GM21786 (cell line): Measurements from ENCODE around the gene IL1A.
A peak's percentile ranks its signal among the peaks of the same experiment; 100 is the strongest.

Experiments used
- ATAC-seq: cut with Tn5 transposase; IDR thresholded peaks from one replicate; pipeline ENCODE4 v1.9.1; 2021; ENCODE audit not compliant: unreplicated experiment

IL1A gene

DNA sequence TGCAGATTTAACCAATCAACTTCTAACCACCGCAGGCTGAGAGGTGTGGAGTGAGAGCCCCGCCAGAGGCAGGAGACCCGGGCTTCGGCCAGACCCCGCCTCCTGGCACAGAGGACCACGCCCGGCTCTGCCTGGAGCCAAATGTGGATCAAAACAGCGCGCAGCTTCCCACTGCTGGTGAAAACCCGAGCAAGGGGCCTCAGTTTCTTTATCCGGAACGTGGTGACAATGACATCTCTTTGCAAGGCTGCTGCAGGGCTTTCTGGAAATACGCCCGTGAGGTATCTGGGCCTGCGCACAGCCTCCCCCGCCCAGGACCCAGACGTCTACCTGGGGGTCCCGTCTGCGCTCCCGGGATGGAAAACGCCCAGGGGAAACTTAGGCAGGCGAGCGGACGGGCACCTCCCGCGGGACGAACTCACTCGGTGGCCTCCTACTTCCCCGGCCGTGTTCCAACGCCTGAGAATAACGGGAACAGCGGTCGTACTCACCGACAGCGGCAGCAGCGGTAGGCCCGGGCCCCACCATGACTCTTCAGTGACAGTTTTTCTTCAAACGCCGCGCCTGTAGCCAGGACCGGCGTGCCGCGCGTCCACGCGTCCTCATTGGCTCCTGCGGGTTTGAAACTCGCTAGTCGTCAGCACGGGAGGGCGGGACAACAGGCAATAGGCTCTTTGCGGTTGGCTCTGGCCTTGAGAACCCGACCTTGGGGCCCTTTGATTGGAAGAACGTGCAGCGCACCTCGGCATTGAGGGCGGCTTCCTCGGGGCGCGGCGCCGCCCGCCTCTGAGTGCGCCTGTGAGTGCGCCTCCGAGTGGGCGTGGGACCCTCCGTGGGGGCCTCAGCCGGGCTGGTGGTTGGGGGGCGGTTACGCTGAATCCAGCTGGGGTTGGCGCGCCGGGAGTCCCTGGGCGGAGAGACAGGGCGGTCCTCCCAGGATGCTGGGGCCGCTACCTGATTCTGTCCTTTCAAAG lies 19.9 kb downstream of the IL1A start, which contains the start of gene CKAP2L:
Gene CKAP2L, minus strand, starts transcription at position 539 of the 974 bp plus-strand sequence. Its CDS starts 11 bp downstream, at position 528.
- peak; percentile 98 for ATAC-seq

DNA sequence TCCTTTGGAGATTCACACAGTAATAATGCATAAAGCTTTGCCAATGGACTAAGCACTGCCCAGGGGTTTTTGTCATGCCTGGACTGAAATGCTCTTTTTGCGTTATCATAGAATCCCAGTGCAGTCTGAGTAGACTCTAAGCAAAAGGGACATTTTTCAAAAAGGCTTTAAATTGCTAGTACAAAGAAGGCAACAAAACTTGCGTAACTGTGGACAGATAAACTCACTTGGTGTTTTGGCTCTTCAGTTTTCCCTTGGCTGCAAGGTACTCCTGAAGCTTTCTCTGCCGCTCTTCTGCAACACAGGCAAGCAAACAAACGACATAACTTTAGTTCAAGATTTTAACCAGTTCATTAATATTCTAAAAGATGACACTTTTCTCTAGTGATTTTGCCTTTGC lies 22.0 kb downstream of the IL1A start:
- no peak for ATAC-seq

DNA sequence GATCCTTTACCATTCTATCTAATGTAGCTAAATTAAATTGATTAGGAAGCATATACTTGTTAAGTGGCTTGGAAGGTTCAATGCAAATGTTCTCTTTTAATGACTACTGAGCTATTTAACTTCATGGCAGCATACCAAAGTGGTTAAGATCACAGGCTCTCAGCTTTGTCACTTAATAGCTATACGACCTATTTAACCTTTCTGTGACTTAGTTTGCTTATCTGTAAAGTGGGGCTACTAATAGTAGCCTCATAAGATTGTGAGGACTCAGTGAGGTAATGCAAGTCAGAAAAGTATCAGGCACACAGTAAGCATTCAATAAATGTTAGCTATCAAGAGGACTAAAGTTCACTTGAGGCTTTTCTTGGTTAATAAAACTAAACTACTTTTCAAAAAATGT lies 24.1 kb downstream of the IL1A start:
- ATAC-seq: no peak

DNA sequence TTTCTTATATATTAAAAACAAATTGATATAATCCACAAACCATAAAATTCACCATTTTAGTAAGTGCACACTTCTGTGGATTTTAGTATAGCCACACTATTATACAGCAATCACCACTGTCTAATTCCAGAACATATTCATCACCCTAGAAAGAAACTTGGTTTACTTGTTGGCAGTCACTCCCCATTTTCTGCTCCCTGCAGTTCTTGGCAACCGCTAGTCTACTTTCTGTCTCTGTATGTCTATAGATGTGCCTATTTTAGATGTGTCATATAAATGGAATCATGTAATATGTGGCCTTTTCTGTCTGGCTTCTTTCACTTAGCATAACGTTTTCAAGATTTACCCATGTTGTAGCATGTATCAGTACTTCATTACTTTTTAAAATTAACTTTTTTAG lies 25.6 kb downstream of the IL1A start:
- no peak for ATAC-seq

DNA sequence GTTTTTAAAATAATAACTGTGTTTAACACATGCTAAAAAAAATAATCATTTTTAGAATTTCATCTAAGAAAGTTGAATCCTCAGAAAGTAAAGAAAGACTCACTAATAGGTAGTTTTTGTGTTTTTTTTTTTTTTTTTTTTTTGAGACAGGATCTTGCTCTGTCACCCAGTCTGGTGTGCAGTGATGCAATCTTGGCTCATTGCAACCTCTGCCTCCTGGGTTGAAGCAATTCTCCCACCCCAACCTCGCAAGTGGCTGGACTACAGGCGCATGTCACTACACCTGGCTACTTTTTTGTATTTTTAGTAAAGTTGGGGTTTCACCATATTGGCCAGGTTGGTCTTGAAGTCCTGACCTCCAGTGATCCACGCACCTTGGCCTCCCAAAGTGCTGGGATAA lies 27.0 kb downstream of the IL1A start:
- ATAC-seq: no peak

DNA sequence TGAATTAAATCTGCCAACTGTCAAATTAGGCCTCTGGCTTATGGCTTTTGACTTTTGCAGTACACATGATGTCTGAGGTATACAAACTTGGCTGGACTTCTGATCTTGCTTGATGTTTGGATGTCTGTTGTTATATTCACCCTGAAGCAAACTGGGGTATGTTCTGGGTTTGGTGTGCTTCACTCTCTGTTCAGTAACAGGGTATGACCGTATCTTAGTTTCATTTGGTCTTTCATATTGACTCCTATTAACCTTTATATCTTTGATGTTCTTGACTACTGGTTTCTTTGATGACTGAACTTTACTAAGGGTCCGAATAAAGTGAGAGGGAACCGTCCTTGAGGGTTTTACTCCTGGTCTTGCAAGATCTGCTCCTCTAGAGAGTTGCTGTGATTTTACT lies 28.1 kb downstream of the IL1A start:
- ATAC-seq: no peak

DNA sequence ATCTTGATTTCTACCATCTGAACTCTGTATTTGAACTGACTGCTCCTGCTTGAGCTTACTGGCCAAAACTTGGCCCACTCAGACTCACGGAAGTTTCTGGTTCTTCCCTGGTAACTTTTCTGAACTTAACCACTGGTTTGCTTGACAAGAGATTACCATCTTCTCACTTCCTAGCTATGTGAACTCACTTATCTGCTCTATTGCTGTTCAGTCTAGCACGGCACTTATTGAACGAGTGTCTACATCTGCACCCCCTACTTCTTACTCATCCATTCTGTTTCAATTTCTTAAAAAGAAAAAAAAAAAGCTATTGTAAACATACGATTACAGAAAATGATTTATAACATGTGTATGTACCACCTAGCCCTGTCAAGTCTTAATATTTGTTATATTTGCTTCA lies 28.8 kb downstream of the IL1A start:
- ATAC-seq: no peak

DNA sequence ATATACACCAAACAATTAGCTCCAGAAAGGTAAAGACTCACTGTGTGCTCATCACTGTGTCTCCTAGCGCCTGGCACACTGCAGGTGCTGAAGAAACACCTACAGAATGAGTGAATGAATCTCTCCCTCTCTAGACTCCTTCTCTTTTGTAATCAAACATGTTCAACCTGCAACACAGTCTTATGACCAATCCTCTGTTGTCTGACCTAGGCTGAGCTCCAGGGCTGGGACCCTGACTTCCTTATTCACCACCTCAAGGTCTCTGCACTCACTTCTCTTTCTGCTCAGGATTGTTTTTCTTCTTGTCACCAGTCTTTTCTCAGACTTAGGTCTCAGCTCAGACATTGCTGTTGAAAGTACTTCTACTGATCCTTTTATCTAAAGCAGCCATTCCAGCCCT lies 29.7 kb downstream of the IL1A start:
- no peak for ATAC-seq

DNA sequence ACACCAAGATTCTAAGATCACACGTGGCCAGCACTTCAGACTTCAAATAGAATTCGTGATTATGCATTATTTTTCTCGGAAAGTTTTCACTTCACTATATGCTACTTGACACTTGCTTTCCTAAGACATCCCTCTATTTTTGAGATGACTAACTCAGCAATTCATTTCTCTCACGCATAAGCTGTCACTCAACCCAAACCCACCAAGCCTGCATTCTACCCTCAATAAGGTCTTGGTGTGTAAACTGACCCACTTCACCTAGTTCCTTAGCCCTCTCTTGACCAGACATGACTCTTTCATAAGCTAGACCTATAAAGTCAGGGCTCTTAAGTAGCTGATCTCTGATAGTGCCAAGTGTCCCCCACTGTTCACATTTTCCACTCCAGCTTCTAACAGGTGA lies 31.6 kb downstream of the IL1A start:
- ATAC-seq: no peak

DNA sequence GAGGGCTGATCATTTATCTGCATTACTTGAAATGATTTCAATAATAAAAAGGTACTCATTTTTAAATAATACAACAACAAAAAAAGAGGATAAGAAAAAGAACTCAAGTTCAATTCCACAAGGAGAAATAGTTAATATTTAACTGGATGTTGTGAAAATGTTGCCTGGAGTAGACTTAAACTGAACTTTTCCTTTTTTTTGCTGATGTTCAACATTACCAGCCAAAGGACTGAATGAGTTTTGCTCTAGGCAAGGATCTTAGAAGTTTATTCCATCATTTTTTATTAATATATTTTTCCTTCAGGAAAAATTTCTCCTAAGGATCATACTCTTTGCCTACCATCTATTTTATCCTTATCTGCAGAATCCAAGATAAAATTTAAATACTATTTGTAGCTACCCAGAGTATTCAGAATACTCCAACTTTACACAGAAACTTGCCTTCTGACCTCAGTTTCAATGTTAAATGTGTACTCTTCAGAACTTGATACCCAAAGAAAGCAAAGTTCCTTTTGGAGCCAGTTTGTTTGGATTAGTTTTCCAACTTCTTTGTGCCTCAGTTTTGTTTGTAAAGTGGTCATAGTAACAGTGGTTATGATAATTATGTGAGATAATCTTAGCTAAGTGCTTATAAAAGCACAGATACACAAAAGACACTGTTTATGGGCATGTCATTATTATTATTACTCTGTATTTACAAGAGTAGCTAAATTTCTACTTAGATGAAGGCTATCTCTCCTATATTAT lies 32.7 kb downstream of the IL1A start:
- ATAC-seq: no peak

DNA sequence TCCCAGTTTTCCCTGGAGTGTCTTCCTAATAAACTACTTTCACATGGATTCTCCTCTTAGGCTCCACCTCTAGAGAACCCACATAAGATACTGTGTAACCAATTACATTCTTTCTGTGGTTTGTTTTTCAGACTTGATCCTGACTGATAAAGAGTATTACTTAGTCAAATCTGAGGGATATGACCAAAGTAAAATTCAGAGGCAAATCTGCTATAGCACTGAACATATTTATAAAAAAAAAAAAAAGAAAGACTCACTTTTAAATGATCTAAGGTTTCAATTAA lies 33.8 kb downstream of the IL1A start:
- ATAC-seq: no peak

DNA sequence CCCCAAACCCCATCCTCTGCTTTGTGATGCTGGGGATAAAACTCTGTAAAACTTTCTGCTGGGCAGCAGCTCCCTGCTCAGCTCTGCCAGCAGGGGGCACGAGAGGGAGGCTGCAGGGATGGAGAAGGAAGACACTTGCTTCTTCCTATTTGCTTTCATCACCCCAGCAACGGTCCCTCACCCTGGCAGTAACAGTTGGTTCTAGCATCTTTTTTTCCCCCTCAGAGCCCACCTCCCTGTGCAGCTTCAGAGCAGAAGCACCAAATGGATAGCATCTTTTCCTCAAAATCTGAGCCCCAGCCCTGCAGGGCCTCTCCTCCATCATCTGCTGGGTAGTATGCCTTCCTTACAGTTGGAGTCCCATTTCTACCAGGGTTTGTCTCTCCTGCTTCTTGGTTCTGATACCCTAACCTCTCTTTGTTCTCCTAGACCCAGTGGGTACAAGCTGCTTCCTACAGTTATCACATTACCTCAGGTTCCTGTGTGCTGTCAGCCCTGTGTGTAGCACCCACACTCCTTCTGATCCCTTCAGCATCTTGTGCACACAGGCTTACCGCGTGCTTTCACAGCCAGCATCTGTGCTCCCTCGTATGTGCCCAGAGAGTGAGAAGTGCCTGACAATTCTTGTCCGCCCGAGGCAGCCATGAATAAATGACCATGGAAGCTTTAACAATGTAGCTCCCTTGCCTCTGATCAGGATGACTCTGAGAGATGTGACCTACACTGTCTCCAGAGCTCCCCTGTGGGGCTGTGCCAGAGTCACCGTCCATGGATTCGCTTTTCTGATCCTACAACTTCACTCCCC lies 34.3 kb downstream of the IL1A start:
- no peak for ATAC-seq

DNA sequence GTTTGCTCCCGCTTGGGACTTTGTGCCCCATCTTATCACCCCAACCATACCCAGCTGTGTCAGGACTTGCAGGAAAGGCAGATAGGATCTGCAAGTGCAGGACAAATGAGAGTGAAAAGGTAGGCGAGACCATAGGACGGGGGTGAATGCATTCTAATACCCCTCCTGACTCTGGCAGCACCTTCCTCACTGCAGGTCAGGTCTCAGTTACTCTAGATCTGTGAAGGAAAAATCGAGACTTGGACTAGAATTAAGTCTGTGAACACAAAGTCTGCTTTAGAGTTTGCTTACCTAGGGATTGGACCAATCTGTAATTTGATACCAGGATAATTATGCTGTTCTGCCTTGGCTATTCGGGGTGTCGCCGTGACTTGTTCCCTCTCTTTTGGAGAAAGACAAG lies 43.8 kb downstream of the IL1A start:
- ATAC-seq: no peak

DNA sequence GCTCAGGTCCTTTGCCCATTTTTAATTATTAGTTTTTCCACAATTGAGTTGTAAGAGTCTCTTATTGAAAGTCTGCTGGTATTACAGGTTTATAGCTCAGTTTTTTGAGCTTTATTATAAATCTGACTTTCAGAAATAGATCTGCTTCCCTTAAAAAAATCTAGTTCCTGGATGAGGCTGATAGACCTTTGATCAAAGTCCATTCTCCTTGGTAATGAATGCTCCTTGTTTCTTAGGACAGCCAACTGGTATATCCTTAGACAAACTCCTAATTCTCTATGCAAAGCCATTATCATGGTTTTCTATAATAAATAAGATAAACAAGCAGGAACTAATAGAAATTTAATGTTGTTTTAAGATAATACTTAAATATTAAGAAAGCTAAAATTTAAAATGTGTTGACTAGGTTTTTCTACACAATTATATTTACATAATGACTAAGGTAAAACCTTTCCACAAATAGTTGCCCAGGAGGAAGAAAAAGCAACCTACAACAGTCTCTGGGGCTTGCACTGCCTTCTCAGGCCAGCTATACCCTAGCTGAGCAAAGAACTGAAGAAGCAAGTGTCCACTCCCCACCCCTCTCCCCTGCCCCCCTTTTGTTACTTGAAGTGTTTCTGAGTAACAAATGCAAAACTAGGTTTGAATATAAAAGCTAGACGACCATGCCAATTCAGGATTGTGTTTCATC lies 46.6 kb downstream of the IL1A start:
- no peak for ATAC-seq

DNA sequence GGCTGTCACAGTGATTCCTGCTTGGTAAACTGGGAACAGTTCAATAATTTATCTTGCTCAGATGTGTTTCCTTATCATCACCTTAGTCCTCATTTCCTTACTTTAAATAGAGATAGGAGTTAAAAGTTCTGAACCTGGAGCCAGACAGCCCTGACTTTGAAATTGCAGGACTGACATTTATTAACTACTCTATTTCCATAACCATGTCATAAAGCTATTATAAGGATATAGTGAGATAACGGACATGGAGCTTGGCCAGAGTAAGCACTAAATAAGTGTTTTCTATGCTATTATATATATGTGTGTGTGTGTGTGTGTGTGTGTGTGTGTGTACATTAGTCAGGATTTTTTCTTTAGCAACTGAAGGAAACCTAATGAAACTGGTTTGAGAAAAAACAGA lies 50.4 kb downstream of the IL1A start:
- no peak for ATAC-seq

DNA sequence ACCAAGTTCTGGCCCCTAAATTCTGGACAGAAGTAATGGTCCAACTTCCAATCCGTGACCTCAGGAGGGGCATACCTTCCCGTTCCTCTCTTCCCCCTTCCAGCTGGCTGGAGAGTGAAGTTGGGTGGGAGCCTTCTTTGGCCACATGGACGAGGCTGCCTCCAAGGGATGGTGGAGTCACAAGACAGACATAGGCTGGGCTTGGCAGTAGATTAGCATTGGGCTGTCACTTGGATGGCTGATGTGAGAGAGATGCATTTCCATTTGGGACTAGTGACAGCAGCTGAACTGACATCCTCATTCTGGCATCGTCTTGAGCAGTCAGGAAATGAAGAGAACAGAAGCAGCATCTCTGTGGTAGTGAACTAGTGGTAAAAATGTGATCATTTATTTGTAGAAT lies 50.8 kb downstream of the IL1A start:
- ATAC-seq: no peak

DNA sequence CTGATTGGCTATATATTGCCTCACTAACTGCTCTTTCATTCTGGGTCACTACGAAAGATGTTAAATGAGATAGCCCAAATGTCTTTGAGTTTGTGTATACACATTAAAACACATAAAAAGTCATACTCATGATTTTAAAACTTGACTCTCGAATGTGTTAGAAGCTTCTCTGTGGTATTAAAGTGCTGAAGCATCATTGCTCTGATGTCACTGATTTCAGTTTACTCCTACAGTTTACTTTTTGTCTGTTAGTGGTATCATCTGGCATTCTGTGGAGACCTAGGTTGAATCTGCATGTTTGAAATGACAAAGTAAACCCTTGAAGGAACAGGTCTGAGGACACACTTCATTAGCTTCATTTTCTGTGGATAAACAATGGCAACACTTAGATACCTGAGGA lies 52.8 kb downstream of the IL1A start:
- no peak for ATAC-seq

DNA sequence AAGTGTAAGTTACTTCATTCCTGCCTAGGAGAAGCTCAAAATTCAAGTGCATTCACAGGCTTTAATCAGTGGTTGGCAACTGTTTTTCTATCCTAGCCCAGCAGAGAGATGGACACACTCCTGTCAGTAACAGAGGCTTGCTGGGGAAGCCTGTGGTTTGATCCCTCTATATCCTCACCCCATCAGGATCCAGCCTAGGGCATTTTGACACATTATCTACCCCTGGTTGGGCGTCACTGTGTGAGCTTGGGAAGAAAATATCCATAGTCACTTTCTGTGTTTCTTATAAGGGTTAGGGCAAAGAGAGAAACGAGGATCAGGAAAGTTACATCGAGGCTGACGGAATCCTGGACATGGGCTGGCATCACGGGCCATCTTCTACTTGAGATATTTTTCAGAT lies 53.5 kb downstream of the IL1A start:
- no peak for ATAC-seq

DNA sequence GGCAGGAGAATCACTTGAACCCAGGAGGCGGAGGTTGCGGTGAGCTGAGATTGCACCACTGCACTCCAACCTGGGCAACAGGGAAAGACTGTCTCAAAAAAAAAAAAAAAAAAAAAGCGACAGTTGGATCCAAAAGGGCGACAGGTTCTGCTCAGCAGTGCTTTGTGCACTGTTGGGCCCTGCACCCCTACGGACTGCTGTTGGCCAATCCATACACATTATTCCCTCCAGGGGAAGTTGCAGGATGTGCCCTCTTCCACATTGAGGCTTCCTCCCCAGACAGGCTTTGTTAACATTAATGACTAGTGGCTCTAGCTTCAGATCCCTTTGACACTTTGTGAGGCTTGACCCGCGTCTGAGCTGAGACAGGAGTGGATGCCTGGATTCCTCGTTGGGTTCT lies 54.1 kb downstream of the IL1A start:
- no peak for ATAC-seq

DNA sequence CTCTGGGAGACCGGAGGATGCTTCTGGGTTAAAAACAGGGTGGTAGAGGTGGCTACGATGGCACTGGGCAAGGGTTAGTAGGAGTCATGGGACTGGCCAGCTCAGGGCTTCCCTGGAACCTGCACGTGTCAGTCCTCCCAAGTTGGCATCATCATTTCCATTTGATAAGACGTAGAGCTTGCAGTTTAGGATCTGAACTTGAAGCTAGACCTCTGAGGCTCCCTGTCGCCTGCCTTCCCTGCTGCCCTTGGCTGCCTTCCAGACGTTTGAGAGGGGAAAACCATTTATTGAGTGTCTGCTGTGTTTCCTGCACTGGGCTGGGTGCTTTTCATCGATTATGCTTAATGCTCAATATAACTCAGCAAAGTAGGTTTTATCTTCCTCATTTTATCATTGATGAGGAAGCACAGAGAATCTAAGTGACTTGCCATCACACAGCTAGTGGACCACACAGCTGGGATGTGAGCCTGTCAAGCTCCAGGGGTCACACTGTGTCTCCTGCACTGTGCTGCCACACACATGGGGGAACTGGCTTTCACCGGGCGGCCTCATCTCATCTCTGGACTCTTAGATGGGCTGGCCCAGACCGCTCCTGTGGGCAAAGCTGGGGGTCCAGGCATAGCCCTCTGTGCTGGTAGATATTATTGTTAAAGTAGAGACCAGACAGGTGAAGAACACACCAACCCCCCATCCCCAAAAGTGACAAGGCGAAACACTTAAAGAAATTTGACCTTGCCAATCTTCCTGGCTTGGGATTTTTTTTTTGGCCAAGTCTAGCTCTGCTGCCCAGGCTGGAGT lies 55.7 kb downstream of the IL1A start:
- no peak for ATAC-seq
